ENCODE results near the gene ZNF12.

DNA sequence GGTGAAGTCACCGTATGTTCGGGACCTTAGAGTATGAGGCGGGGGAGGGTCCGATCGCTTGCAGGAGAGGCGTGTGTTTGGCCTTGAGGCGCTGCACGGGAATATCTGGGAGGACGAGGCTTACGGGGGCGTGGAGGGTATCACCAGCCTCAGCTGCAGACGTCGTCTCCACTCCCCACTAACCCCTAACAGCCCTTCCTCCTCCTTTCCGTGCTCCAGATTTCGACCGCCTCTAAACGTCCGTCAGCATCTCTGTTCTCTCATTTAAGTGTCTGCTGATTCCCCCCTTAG is 23.5 kb upstream of the ZNF12 start:
- no peak for TF ChIP-seq EZH2 (IDR thresholded peaks at IDR 0.05; ENCODE audit: borderline replicate concordance, insufficient read depth, low read length, poor library complexity, severe bottlenecking)
- TF ChIP-seq, protein P1, sequence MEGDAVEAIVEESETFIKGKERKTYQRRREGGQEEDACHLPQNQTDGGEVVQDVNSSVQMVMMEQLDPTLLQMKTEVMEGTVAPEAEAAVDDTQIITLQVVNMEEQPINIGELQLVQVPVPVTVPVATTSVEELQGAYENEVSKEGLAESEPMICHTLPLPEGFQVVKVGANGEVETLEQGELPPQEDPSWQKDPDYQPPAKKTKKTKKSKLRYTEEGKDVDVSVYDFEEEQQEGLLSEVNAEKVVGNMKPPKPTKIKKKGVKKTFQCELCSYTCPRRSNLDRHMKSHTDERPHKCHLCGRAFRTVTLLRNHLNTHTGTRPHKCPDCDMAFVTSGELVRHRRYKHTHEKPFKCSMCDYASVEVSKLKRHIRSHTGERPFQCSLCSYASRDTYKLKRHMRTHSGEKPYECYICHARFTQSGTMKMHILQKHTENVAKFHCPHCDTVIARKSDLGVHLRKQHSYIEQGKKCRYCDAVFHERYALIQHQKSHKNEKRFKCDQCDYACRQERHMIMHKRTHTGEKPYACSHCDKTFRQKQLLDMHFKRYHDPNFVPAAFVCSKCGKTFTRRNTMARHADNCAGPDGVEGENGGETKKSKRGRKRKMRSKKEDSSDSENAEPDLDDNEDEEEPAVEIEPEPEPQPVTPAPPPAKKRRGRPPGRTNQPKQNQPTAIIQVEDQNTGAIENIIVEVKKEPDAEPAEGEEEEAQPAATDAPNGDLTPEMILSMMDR (IDR thresholded peaks at IDR 0.05; ENCODE audit: poor library complexity, severe bottlenecking), result no peak
- TF ChIP-seq, protein P2, sequence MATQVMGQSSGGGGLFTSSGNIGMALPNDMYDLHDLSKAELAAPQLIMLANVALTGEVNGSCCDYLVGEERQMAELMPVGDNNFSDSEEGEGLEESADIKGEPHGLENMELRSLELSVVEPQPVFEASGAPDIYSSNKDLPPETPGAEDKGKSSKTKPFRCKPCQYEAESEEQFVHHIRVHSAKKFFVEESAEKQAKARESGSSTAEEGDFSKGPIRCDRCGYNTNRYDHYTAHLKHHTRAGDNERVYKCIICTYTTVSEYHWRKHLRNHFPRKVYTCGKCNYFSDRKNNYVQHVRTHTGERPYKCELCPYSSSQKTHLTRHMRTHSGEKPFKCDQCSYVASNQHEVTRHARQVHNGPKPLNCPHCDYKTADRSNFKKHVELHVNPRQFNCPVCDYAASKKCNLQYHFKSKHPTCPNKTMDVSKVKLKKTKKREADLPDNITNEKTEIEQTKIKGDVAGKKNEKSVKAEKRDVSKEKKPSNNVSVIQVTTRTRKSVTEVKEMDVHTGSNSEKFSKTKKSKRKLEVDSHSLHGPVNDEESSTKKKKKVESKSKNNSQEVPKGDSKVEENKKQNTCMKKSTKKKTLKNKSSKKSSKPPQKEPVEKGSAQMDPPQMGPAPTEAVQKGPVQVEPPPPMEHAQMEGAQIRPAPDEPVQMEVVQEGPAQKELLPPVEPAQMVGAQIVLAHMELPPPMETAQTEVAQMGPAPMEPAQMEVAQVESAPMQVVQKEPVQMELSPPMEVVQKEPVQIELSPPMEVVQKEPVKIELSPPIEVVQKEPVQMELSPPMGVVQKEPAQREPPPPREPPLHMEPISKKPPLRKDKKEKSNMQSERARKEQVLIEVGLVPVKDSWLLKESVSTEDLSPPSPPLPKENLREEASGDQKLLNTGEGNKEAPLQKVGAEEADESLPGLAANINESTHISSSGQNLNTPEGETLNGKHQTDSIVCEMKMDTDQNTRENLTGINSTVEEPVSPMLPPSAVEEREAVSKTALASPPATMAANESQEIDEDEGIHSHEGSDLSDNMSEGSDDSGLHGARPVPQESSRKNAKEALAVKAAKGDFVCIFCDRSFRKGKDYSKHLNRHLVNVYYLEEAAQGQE (IDR thresholded peaks at IDR 0.05; ENCODE audit: borderline replicate concordance), result no peak
